HL-60 (cell line): Measurements from ENCODE around the gene LRBA.

Experiments used
- DNase-seq, 2 experiments: peaks; one replicate each; pipeline ENCODE4 v3.0.0-alpha.2; 2010 to 2020; ENCODE audit warnings: low read depth in 1 of 2, low spot score in 1 of 2
- H3K27ac ChIP-seq: fragments of 250-450 bp; sonication (Bioruptor Pico); replicated peaks from 2 replicates; pipeline ENCODE4 v1.5.1; 2020; ENCODE audit warnings: mild to moderate bottlenecking, moderate library complexity
- H3K27me3 ChIP-seq: fragments of 250-450 bp; sonication (Bioruptor Pico); 2 replicates; pipeline ENCODE4 v1.5.1; 2021; ENCODE audit warnings: mild to moderate bottlenecking, moderate library complexity; ENCODE audit not compliant: insufficient read depth, poor library complexity, severe bottlenecking
- H3K4me3 ChIP-seq: replicated peaks from 2 replicates; pipeline ENCODE4 v1.5.1; 2011; ENCODE audit warnings: mild to moderate bottlenecking, control low read depth, low read length; ENCODE audit not compliant: insufficient read depth
- GABPA ChIP-seq: IDR thresholded peaks from 2 replicates; pipeline ENCODE4 v1.6.1; 2012; ENCODE audit warnings: low read depth
- POLR2AphosphoS5 ChIP-seq: IDR thresholded peaks from 2 replicates; pipeline ENCODE4 v1.6.1; 2012; ENCODE audit warnings: low read depth
- SPI1 ChIP-seq: IDR thresholded peaks from 2 replicates; pipeline ENCODE4 v1.6.1; 2012; ENCODE audit warnings: low read depth, mild to moderate bottlenecking, borderline replicate concordance
- TF ChIP-seq, protein P1 (sequence below): IDR thresholded peaks from 2 replicates; pipeline ENCODE4 v1.6.1; 2012; ENCODE audit warnings: low read depth; ENCODE audit not compliant: insufficient replicate concordance
- TF ChIP-seq, protein P2 (sequence below): IDR thresholded peaks from one replicate; pipeline ENCODE4 v1.5.1; 2011; ENCODE audit warnings: low read length, control low read depth, inconsistent platforms; ENCODE audit not compliant: insufficient read depth

LRBA gene

DNA sequence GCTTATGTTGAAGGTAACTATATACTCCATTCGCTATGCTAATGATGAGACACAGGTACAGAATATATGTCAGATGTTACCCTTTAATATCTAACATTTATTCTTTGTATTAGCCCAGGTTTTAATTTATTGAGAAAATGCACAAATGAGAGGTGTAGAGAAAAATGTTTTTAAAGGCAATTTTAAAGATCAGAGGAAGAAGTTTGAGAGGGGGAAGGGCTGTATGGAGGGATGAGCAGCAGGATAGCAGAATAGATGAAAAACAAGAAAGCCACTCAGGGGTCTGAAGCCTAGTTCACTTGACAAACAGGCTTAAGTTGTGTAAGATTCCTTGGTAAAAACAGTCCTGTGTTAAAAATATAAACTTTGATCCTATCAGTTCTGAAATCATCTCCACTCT is 429.5 kb downstream of the LRBA start:
- no peak for DNase-seq
- TF ChIP-seq, protein P1, sequence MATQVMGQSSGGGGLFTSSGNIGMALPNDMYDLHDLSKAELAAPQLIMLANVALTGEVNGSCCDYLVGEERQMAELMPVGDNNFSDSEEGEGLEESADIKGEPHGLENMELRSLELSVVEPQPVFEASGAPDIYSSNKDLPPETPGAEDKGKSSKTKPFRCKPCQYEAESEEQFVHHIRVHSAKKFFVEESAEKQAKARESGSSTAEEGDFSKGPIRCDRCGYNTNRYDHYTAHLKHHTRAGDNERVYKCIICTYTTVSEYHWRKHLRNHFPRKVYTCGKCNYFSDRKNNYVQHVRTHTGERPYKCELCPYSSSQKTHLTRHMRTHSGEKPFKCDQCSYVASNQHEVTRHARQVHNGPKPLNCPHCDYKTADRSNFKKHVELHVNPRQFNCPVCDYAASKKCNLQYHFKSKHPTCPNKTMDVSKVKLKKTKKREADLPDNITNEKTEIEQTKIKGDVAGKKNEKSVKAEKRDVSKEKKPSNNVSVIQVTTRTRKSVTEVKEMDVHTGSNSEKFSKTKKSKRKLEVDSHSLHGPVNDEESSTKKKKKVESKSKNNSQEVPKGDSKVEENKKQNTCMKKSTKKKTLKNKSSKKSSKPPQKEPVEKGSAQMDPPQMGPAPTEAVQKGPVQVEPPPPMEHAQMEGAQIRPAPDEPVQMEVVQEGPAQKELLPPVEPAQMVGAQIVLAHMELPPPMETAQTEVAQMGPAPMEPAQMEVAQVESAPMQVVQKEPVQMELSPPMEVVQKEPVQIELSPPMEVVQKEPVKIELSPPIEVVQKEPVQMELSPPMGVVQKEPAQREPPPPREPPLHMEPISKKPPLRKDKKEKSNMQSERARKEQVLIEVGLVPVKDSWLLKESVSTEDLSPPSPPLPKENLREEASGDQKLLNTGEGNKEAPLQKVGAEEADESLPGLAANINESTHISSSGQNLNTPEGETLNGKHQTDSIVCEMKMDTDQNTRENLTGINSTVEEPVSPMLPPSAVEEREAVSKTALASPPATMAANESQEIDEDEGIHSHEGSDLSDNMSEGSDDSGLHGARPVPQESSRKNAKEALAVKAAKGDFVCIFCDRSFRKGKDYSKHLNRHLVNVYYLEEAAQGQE: no peak
- TF ChIP-seq GABPA (no peak), POLR2AphosphoS5 (no peak), SPI1 (no peak)
- TF ChIP-seq, protein P2, sequence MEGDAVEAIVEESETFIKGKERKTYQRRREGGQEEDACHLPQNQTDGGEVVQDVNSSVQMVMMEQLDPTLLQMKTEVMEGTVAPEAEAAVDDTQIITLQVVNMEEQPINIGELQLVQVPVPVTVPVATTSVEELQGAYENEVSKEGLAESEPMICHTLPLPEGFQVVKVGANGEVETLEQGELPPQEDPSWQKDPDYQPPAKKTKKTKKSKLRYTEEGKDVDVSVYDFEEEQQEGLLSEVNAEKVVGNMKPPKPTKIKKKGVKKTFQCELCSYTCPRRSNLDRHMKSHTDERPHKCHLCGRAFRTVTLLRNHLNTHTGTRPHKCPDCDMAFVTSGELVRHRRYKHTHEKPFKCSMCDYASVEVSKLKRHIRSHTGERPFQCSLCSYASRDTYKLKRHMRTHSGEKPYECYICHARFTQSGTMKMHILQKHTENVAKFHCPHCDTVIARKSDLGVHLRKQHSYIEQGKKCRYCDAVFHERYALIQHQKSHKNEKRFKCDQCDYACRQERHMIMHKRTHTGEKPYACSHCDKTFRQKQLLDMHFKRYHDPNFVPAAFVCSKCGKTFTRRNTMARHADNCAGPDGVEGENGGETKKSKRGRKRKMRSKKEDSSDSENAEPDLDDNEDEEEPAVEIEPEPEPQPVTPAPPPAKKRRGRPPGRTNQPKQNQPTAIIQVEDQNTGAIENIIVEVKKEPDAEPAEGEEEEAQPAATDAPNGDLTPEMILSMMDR: no peak

DNA sequence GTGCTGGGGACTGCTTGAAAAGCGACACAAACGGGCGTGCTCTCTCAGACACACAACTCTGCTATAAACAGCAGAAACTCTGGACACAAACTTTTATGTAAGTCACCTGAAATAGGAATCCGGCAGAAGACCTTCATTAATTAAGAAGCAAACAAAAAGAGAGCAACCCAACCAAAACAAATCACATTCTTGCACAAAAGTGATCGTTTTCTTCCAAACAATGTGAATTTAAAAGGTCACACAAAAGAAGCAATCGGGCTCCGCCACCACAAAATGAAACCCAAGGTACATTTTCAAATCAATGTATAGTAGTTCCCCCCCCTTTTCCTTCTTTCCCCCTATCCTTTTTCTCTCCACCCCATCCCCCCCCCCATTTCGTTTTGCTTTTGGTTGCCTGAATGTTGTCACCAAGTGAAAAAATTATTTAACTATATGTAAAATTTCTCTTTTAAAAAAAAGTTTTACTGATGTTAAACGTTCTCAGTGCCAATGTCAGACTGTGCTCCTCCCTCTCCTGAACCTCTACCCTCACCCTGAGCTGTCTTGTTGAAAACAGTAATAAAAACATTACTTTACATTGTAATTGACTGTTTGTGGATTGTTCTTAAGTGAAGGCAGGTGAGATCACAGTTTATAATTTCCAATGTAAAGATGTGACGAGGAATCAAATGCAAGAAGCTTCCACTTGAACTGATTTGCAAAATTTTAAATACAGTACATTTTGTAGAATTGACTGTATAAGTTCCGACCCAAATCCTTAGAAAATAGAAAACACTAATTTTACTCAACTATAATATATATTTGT is 430.8 kb downstream of the LRBA start:
- Histone ChIP-seq H3K27ac (no peak overlapping the region), H3K4me3 (no peak overlapping the region), H3K27me3 (no peaks in the 10 kb centered on the region)
- no peak for TF ChIP-seq SPI1
- no peak for TF ChIP-seq GABPA
- TF ChIP-seq POLR2AphosphoS5: no peak
- TF ChIP-seq, protein P1: no peak
- TF ChIP-seq, protein P2: no peak
- no peak for DNase-seq

More for the DNA sequence above, 429.5 kb downstream of the LRBA start:
- Histone ChIP-seq H3K27me3 (no peaks in the 10 kb centered on the region), H3K4me3 (no peak overlapping the region), H3K27ac (no peak overlapping the region)

DNA sequence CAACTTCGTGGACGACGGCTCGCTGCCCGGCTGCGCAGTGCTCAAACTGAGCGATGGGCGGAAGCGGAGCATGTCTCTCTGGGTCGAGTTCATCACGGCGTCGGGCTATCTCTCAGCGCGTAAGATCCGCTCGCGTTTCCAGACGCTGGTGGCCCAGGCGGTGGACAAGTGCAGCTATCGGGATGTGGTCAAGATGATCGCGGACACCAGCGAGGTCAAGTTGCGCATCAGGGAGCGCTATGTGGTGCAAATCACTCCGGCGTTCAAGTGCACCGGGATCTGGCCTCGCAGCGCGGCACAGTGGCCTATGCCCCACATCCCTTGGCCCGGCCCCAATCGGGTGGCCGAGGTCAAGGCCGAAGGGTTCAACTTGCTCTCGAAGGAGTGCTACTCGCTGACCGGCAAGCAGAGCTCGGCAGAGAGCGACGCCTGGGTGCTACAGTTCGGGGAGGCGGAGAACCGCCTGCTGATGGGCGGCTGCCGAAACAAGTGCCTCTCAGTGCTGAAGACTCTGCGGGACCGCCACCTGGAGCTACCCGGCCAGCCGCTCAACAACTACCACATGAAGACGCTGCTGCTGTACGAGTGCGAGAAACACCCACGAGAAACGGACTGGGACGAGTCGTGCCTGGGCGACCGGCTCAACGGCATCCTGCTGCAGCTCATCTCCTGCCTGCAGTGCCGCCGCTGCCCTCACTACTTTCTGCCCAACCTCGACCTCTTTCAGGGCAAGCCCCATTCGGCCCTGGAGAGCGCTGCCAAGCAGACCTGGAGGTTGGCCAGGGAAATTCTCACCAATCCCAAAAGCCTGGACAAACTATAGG is 431.6 kb downstream of the LRBA start:
- Histone ChIP-seq H3K27ac (no peak overlapping the region), H3K27me3 (no peaks in the 10 kb centered on the region), H3K4me3 (no peak overlapping the region)
- DNase-seq: no peak
- TF ChIP-seq, protein P2: no peak
- TF ChIP-seq, protein P1: no peak
- no peak for TF ChIP-seq SPI1
- no peak for TF ChIP-seq POLR2AphosphoS5
- TF ChIP-seq GABPA: no peak
